Activated naive CD4-positive, alpha-beta T cell treated with anti-CD3 and anti-CD28 coated beads, Interleukin-2, amount 10 ng/mL, durations not matched to agents 7 days and 5 days (primary cell): ENCODE results near the gene ATG2A.

Experiments
- CTCF ChIA-PET: fragments of 350-600 bp; sonication (Branson Sonifier 250); formaldehyde crosslinking; loops from one replicate; lab custom pipeline; 2021; ENCODE audit warnings: antibody characterized with exemption; lab: Charles Lee
- DNase-seq: peaks from one replicate; pipeline ENCODE4 v3.0.0-alpha.2; 2020
- H3K27ac Mint-ChIP-seq: one replicate; pipeline ENCODE4 v1.8.0; 2021; ENCODE audit warnings: mild to moderate bottlenecking, moderate library complexity, mixed read lengths
- H3K27me3 Mint-ChIP-seq: one replicate; pipeline ENCODE4 v1.8.0; 2021; ENCODE audit warnings: mild to moderate bottlenecking, mixed read lengths
- H3K36me3 Mint-ChIP-seq: one replicate; pipeline ENCODE4 v1.8.0; 2021; ENCODE audit warnings: mixed read lengths
- H3K4me1 Mint-ChIP-seq: one replicate; pipeline ENCODE4 v1.8.0; 2021; ENCODE audit warnings: mixed read lengths
- H3K4me3 Mint-ChIP-seq: one replicate; pipeline ENCODE4 v1.8.0; 2021; ENCODE audit warnings: mild to moderate bottlenecking, moderate library complexity, mixed read lengths
- H3K9me3 Mint-ChIP-seq: one replicate; pipeline ENCODE4 v1.8.0; 2021; ENCODE audit warnings: mixed read lengths

ATG2A gene

DNA sequence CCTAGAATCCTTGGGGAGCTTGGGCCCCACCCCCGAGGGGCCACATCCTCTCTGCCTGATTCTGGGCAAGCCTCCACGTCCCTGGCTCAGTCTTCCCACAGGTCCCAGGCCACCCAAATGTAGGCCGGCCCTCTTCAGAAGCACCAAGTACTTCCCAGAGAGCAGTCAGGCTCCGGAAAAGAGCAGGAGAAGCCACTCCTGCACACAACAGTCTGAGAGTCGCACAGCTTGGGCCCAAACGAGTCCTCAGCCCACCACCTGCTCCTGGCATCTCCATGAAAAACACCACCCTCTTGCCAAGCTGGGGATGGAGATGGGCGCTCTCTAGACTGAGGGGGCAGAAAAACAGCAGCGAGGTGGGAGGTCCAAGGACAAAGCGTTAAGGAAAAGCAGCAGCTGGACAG lies 54.0 kb downstream of the ATG2A start:
- Mint-ChIP-seq H3K4me3 (peak overlapping the region; percentile 57), H3K36me3 (peaks cover 47% of the 10 kb centered on the region), H3K27me3 (no peaks in the 10 kb centered on the region), H3K9me3 (no peaks in the 10 kb centered on the region), H3K27ac (peak overlapping the region; percentile 100), H3K4me1 (peaks cover 94% of the 10 kb centered on the region)
- CTCF ChIA-PET, result interaction anchor here (1.2 to 12.0 kb wide), 5 partner anchors 9 to 25 kb away, joined by 4 to 145 read pairs (median 9); partner anchors contain the start of gene EHD1
- no peak for DNase-seq

DNA sequence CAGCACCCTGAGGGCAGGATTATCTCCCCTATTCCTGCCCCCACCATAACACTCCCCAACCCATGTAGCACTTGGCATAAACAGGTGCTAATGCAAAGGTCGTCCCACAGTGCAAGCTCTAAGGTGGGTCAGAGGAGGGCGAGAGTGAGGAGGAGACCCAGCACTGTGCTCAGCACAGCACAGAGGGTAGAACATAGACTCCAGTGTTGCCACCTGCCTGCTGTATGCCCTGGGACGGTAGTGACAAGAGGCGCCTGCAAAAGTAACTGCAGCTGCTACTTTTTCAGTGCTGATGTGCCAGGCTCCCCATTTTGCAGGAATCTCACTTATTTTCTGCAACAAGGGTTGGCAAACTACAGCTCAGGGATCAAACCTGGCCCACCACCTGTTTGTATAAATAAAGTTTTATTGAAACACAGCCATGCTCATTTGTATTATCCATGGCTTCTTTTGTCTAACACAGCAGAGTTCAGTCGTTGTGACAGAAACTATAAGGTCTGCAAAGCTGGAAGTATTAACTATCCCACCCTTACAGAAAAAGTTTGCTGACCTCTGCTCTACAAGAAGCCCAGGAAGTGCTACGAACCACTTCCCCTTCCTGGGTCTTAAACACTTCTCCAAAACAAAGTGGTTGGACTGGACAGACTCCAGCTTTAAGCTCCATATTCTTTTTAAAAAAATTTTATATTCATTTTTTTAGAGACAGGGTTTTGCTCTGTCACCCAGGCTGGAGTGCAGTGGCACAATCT lies 55.6 kb downstream of the ATG2A start:
- CTCF ChIA-PET, result interaction anchor here (0.6 to 12.0 kb wide), 7 partner anchors 9 to 1252 kb away, joined by 3 to 145 read pairs (median 4); partner anchors contain the start of gene EHD1
- Mint-ChIP-seq H3K27ac (peak overlapping the region; percentile 100), H3K9me3 (no peaks in the 10 kb centered on the region), H3K36me3 (peaks cover 50% of the 10 kb centered on the region), H3K27me3 (no peaks in the 10 kb centered on the region), H3K4me3 (peak overlapping the region; percentile 44), H3K4me1 (peaks cover 95% of the 10 kb centered on the region)
- no peak for DNase-seq

DNA sequence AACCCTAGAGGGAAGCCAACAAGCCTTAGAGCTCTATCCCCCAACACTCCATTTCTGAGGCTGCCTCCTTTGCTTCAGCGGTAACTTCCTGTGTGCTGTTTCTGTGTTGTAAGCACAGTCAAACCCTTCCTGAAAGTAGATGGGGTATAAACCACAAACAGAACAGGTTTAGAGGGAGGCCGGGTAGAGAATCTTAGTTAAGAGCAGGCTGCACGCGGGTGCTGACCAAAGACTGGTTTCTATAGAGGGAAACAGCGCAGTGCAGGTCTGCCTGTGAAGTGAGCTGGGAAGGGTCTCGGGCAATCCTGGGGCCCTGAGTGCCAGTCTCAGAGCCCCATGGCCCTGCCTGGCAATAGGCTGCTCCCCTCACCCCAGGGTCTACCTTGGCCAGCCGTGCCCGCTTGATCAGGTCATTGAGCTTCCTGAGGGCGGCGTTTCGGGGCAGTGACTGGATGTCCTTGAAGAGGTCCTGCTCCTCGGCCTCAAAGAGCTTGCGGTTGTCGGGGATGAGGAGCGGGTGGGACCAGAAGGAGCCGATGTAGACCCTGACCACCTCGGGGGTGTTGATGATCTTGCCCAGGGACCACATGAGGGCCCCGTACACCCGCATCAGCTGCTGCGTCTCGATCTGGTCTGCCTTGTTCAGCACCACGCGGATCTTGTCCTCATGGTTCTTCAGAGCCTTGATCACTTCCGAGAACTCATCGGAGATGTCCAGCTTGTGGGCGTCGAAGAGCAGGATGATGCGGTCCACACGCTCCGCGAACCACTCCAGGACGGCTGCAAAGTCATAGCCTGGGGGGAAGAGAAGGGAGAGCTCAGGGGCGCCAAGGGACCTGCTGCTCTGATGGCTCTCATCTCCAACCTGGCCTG lies 57.2 kb downstream of the ATG2A start:
- Mint-ChIP-seq H3K27me3 (no peaks in the 10 kb centered on the region), H3K27ac (peak overlapping the region; percentile 100), H3K36me3 (peaks cover 49% of the 10 kb centered on the region), H3K9me3 (no peaks in the 10 kb centered on the region), H3K4me3 (peak overlapping the region; percentile 75), H3K4me1 (peaks cover 95% of the 10 kb centered on the region)
- CTCF ChIA-PET, result interaction anchor here (0.8 to 12.0 kb wide), 12 partner anchors 9 to 259 kb away, joined by 3 to 145 read pairs (median 4); partner anchors contain the start of genes EHD1, RASGRP2 and ZNHIT2
- peak; percentile 79 for DNase-seq

- H3K27ac Mint-ChIP-seq, result peak overlapping the region; percentile 100
- peaks cover 56% of the 10 kb centered on the region for H3K36me3 Mint-ChIP-seq
- peak; percentile 80 for DNase-seq
- H3K4me3 Mint-ChIP-seq, result peak overlapping the region; percentile 75
- CTCF ChIA-PET, result interaction anchor here (0.8 to 12.0 kb wide), 12 partner anchors 10 to 259 kb away, joined by 3 to 145 read pairs (median 4); partner anchors contain the start of genes EHD1, RASGRP2 and ZNHIT2
- H3K27me3 Mint-ChIP-seq, result no peaks in the 10 kb centered on the region
- peaks cover 95% of the 10 kb centered on the region for H3K4me1 Mint-ChIP-seq
- no peaks in the 10 kb centered on the region for H3K9me3 Mint-ChIP-seq
These were observed 58.3 kb downstream of the ATG2A start for GRCh38 chr11:64858467-64859263.

DNA sequence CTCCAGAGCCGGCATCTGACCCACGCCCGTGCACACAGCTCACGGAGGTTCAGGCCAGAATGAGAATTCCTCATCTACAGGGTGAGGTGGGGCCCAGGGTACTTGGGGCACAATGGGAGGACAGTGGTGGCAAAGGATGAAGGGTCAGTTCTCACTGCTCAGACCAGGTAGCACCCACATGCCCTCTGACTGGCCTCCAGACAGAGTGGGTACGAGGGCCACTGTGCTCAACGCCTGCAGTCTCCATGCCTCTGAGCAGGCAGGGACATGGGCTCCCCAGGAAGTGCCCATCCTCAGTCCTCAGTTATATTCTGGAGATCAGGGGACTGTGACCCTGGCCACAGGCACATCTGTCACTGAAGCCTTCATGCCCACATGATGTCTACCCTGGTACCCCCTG lies 59.5 kb downstream of the ATG2A start:
- peak overlapping the region; percentile 88 for H3K27ac Mint-ChIP-seq
- H3K36me3 Mint-ChIP-seq, result peaks cover 68% of the 10 kb centered on the region
- H3K27me3 Mint-ChIP-seq, result no peaks in the 10 kb centered on the region
- no peaks in the 10 kb centered on the region for H3K9me3 Mint-ChIP-seq
- no peak overlapping the region for H3K4me3 Mint-ChIP-seq
- no peak for DNase-seq
- CTCF ChIA-PET, result interaction anchor here (0.7 to 16.4 kb wide), 3 partner anchors 9 to 30 kb away, joined by 4 to 592 read pairs (median 106); partner anchors contain the start of gene EHD1
- peaks cover 95% of the 10 kb centered on the region for H3K4me1 Mint-ChIP-seq

- no peaks in the 10 kb centered on the region for H3K9me3 Mint-ChIP-seq
- CTCF ChIA-PET, result interaction anchor here (0.7 to 16.4 kb wide), 5 partner anchors 9 to 31 kb away, joined by 3 to 592 read pairs (median 4); partner anchors contain the start of gene EHD1
- peaks cover 97% of the 10 kb centered on the region for H3K4me1 Mint-ChIP-seq
- H3K36me3 Mint-ChIP-seq, result peaks cover 71% of the 10 kb centered on the region
- peak overlapping the region; percentile 12 for H3K4me3 Mint-ChIP-seq
- H3K27ac Mint-ChIP-seq, result peak overlapping the region; percentile 86
- no peaks in the 10 kb centered on the region for H3K27me3 Mint-ChIP-seq
- no peak for DNase-seq
These were observed 60.4 kb downstream of the ATG2A start for GRCh38 chr11:64856382-64857227.

DNA sequence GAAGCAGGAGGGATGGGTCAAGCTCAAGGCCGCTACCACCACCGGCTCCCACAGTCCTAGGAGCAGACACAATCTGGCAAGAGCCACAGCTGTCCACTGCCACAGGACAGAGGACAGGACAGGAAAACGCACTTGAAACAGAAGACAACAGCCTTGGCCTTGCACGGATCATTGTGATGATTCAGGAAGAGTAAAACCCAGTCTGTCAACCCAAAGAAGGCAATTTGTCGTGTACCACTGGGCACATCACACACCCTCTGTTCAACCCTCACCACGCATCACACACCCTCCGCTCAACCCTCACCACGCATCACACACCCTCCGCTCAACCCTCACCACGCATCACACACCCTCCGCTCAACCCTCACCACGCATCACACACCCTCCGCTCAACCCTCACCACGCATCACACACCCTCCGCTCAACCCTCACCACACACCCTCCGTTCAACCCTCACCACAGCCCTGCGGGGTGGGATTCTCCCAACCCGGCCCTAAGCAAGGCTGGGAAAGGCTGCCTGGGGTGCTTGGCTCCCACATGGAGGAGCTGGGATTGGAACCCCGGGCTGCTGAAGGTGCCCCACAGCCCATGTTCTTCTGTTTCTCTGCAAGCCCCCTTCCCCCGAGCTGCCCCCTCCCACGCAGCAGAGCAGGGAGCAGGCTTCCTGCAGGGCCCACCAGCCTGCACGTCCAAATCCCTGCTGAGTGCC lies 61.3 kb downstream of the ATG2A start:
- H3K4me3 Mint-ChIP-seq, result peak overlapping the region; percentile 32
- no peak for DNase-seq
- no peaks in the 10 kb centered on the region for H3K9me3 Mint-ChIP-seq
- H3K27me3 Mint-ChIP-seq, result no peaks in the 10 kb centered on the region
- peaks cover 71% of the 10 kb centered on the region for H3K36me3 Mint-ChIP-seq
- CTCF ChIA-PET, result interaction anchor here (0.9 to 16.4 kb wide), 4 partner anchors 8 to 31 kb away, joined by 3 to 592 read pairs (median 4); partner anchors contain the start of gene EHD1
- peaks cover 97% of the 10 kb centered on the region for H3K4me1 Mint-ChIP-seq
- peak overlapping the region; percentile 86 for H3K27ac Mint-ChIP-seq

- Mint-ChIP-seq H3K4me1 (peaks cover 96% of the 10 kb centered on the region), H3K27me3 (no peaks in the 10 kb centered on the region), H3K9me3 (no peaks in the 10 kb centered on the region), H3K4me3 (no peak overlapping the region), H3K36me3 (peaks cover 66% of the 10 kb centered on the region), H3K27ac (peak overlapping the region; percentile 88)
- DNase-seq, result no peak
- CTCF ChIA-PET, result interaction anchor here (16.4 kb wide), 1 partner anchor 32 kb away, joined by 592 read pairs; the partner anchor contains the start of gene EHD1
These were observed 62.2 kb downstream of the ATG2A start for GRCh38 chr11:64854534-64855502.

DNA sequence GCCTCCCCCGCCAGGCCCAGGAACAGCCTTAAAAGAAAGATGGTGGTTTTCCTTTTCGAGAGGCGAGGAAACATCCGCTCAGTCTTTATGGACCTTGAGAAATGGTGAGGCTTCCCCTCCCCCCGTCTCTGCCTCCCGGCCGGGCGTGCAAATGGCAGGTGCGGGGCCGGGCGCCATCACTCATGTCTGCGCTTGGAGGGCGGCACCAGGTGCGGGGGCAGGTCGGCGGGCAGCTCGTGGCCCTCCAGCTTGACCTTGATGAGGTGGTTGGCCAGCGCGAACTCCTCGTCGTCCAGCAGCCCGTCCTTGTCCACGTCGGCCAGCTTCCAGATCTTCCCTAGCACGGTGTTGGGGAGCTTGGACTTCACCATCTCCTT lies 62.9 kb downstream of the ATG2A start:
- peak overlapping the region; percentile 88 for H3K27ac Mint-ChIP-seq
- peaks cover 60% of the 10 kb centered on the region for H3K36me3 Mint-ChIP-seq
- no peak for DNase-seq
- H3K27me3 Mint-ChIP-seq, result no peaks in the 10 kb centered on the region
- peaks cover 96% of the 10 kb centered on the region for H3K4me1 Mint-ChIP-seq
- CTCF ChIA-PET, result interaction anchor here (1.3 to 16.4 kb wide), 2 partner anchors 10 to 33 kb away, joined by 7 to 592 read pairs; partner anchors contain the start of gene EHD1
- no peak overlapping the region for H3K4me3 Mint-ChIP-seq
- no peaks in the 10 kb centered on the region for H3K9me3 Mint-ChIP-seq

DNA sequence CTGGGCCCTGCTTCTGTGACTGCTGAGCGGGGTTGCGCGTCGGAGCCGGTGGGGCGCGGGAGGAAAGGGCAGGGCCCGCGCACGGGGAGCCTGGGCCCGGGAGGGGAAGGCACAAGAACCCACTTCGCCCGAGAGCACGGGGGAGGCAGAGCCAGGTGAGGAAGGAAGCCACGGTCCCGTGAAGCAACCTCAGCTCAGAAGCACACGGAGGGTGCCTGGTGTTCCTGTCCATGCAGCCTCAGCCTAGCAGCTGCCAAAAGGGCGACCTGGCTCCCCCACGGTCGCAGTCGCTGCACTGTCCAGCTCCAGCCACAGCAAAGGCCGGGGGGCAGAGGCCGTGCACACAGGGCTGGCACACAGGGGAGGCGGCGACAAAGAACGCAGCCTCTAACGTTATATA lies 63.3 kb downstream of the ATG2A start:
- peak; percentile 54 for DNase-seq
- CTCF ChIA-PET, result interaction anchor here (1.0 to 16.4 kb wide), 6 partner anchors 9 to 257 kb away, joined by 3 to 592 read pairs (median 5); partner anchors contain the start of genes CDC42BPG and EHD1
- peaks cover 96% of the 10 kb centered on the region for H3K4me1 Mint-ChIP-seq
- no peaks in the 10 kb centered on the region for H3K9me3 Mint-ChIP-seq
- peaks cover 56% of the 10 kb centered on the region for H3K36me3 Mint-ChIP-seq
- peak overlapping the region; percentile 88 for H3K27ac Mint-ChIP-seq
- no peaks in the 10 kb centered on the region for H3K27me3 Mint-ChIP-seq
- H3K4me3 Mint-ChIP-seq, result peak overlapping the region; percentile 31
